Dermis blood vessel endothelial cell (primary cell): ENCODE data around the gene TMEM120B. TPM values are rescaled to one million over a fixed set of nuclear protein-coding genes. Genes with fewer than 3 reads are reported as not detected.
A peak's percentile ranks its signal among the peaks of the same experiment; 100 is the strongest.
"Not testable (repeated sequence)": the region's sequence is repeated elsewhere in the genome, so short reads cannot be mapped to it uniquely, and the experiment has no call there.

Experiments used
- DNase-seq: peaks from one replicate; pipeline ENCODE4 v3.0.0; 2010
- total RNA-seq: library from RNA; depleted of rRNA; stranded (reverse); fragments of >200 nt; gene quantifications from 2 replicates; pipeline ENCODE4 v1.2.3, GENCODE V29; 2014

TMEM120B gene
- total RNA-seq, 1 donor from 2014 or later: 4.9 TPM

- peak; percentile 43 for DNase-seq
Observed at GRCh38 chr12:121709478-121709961, 3.0 kb upstream of the TMEM120B start.

GRCh38 chr12:121711361-121712189, 977 bp upstream of the TMEM120B start:
- peak; percentile 30 for DNase-seq

DNA sequence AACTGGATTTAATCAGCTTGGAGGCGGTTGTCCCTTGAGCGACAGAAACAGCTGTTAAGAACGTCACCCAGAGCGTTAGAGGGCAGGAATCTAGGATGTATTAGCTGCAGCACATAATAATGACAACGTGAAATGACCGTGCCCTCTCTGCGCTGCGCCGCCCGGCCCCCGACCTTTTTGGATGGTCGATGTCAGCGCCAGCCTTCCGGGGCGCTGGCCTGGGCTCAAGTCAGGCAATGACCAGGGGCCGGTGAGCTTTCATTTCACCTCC, 427 bp upstream of the TMEM120B start:
- peak; percentile 39 for DNase-seq

GRCh38 chr12:121713257-121713777, 765 bp downstream of the TMEM120B start:
- no peak for DNase-seq

DNA sequence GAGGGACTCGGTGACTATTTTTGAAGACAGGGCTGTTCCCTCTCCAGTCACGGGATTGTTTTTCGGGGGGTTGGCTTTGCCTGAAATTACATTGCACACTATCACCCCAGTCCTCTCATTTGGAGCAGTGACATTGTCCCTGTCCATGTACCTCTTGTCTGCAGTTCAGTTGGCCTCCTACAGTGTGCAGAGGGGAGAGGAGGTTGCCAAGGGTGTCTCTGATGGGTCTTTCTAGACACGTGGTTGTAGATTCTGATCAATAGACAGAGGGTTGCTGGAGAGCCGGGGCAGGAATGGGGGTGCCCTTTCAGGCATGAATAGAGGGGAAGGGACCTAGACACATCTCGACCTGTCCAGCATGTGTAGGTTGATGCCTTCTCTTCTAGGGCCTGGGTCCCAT, 1.2 kb downstream of the TMEM120B start:
- DNase-seq: no peak

DNA sequence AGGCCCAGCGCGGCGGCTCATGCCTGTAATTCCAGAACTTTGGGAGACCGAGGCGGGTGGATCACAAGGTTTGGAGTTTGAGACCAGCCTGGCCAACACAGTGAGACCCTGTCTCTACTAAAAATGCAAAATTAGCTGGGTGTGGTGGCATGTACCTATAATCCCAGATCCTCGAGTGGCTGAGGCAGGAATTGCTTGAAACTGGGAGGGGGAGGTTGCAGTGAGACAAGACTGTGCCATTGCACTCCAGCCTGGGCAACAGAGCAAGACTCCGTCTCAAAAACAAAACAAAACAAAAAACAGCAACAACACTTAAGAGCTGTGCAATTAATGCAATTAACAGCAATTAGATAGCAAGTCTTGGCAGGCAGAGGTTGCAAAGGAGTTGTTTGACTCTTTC, 2.5 kb downstream of the TMEM120B start:
- not testable (repeated sequence) for DNase-seq

- DNase-seq: no peak
Observed at GRCh38 chr12:121715862-121716435, 3.4 kb downstream of the TMEM120B start.

- peak; percentile 57 for DNase-seq
Observed at GRCh38 chr12:121717041-121717699, 4.6 kb downstream of the TMEM120B start.

DNA sequence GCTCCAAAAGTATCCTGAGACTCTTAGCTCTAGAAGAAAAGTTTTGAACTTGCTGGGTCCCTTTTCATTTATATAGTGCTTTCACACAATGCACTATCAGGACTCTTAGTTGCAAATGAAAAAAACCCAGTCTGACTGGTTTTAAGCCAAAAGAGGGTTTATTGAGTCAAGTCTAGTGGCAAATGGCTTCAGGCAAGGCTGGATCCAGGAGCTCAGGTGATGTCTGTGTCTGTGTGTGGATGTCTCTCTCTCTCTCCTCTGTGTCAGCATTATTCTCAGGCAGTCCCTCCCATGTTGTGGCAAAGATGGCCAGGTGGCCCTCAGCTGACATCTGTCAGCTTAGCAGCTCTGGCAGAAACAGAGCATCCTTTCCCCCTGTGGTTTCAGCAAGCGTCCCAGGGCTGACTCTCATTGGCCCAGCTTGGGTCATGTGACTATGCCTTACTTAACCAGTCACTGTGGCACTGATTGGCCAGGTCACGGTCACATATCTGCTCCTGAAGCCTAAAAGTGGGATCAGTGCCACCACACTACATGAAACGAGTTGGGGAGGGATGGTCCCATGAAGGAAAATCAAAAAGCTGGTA, 6.2 kb downstream of the TMEM120B start:
- no peak for DNase-seq

- DNase-seq: peak; percentile 66
Observed at GRCh38 chr12:121719926-121720414, 7.4 kb downstream of the TMEM120B start.

GRCh38 chr12:121720762-121721161, 8.2 kb downstream of the TMEM120B start:
- DNase-seq: no peak

DNA sequence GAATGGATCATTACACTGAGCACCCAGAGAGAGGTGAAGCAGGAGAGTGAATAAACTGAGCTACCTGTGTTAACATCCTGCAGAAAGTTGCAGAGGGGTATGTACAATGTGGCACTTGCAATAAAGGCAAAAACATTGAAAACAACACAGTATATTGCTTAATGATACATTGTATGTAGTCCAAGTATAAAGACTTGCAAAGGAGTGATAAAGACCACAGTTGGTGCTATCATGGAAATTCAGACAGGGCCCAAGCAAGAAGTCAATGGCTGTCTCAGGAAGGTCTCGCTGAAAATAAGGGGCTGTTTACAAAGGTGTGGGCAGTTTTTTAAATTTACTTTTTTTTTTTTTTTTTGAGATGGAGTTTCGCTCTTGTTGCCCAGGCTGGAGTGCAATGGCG, 10.0 kb downstream of the TMEM120B start:
- DNase-seq: no peak

DNA sequence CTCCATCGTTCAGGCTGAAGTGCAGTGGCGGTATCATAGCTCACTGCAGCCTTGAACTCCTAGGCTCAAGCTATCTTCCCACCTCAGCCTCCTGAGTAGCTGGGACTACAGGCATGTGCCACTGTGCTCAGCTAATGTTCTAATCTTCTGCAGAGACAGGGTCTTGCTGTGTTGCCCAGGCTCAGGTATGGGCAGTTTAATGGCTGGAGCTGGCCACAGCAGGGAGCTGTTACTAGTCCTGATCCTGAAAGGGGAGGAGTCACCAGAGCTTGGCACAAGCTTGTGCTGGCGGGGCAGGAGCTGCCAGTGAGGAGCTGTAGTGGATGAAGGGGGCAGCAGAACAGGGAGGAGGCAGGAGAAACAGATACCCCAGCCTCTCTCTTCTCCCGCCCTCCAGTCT, 10.6 kb downstream of the TMEM120B start:
- no peak for DNase-seq

DNA sequence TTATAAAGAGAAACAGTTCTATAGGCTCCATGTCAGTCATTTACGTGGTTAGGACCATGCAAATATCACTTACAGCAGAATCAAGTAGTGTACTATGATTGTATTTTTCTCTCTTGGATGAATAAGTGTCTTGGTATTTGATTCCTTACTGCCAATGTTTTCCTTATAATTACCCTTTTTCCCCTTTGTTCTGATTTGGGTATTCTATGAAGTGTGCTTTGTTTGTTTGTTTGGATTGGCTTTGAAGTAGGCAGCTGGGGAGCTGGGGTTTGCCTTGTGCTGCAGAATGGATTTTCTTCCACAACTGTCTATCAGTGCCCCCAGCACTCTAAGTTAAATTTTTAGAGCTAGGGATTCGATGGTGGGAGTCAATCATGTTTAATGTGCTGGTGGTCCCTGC, 12.4 kb downstream of the TMEM120B start:
- DNase-seq: peak; percentile 31

DNA sequence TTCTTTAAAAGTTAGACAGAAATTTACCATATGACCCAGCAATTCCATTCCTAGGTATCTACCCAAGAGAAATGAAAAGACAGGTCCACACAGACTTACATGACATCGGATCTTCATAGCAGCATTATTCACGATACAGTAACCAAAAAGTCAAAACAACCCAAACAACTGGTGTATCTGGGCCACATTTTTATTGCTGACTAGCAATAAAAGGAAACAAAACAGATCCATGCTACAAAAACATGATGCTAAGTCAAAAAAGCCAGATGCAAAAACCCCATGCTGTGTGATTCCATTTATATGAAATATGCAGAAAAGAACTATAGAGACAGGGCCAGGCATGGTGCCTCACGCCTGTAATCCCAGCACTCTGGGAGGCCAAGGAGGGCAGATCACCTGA, 12.9 kb downstream of the TMEM120B start:
- DNase-seq: no peak

DNA sequence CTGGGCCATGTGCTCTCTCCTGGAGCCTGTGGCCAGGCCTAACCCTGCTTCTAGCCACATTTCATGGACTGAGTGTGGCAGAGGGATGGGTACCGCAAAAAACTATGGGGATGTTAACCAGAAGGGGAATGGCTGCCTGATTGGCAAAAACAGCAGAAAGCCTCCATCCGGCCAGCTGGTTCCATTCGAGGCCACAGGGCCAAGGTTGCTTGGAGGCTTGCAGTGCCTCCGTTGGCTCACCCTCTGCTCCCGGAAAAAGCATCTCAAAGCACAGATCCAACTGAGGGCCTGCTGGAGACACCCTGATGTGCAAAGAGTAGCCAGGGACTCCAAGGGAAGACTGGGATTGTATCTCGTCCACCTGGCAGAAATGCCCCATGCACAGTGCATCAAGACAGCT, 16.5 kb downstream of the TMEM120B start:
- DNase-seq: no peak

DNA sequence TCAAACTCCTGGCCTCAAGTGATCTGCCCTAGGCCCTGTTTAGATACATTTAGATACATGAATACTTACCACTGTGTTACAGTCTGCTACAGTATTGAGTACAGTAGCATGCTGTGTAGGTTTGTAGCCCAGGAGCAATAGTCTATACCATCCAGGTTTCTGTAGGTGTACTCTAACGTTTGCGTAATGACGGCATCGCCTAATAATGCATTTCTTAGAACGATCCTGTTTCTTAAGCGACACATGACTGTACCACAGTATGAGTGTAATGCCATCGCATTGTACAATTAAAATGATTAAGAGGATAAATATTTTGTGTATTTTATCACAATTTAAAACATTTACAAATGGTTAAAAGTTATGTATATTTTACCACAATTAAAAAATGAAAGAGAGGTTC, 18.9 kb downstream of the TMEM120B start:
- DNase-seq: no peak

DNA sequence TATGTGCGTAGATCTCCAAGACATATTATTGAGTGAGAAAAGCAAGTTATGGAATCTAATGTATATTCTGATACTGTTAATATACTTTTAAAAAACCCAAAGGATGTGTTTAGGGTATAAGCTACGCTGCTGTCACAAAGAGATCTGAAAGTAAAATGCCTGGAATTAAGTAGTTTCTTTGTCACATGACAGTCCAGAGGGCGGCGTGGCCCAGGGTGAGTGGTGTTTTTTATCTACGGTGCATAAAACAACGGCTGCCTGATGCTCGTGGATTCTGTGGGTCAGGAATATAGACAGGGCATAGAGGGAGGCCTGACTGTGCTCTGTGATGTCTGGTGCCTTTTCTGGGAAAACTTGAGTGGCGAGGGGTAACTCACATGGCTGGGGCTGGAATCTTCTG, 21.3 kb downstream of the TMEM120B start:
- no peak for DNase-seq

GRCh38 chr12:121738340-121738858, 25.8 kb downstream of the TMEM120B start:
- DNase-seq: no peak

- DNase-seq: no peak
Observed at GRCh38 chr12:121740847-121741246, 28.3 kb downstream of the TMEM120B start.

- DNase-seq: no peak
Observed at GRCh38 chr12:121741743-121742142, 29.2 kb downstream of the TMEM120B start.

- not testable (repeated sequence) for DNase-seq
Observed at GRCh38 chr12:121745545-121745944, 33.0 kb downstream of the TMEM120B start.

DNA sequence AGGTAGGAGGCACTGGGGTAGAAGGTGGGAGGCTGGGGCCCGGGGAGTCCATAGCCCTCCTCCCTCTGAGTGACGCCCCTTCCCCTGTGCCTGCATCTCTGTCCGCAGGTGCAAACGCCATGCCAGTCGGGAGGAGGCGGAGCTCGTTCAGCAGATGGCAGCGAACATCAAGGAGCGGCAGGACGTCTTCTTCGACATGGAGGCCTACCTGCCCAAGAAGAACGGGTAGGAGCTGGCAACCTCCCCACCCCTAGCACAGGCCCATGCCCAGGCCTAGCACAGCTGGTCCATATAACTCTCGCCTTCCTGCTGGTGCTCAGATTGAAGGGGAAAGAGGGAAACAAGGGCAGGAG, 35.6 kb downstream of the TMEM120B start:
- no peak for DNase-seq
